ENCODE results near the gene VTCN1. TPM values are rescaled to one million over a fixed set of nuclear protein-coding genes. Genes with fewer than 3 reads are reported as not detected.

Gene VTCN1
- polyA plus RNA-seq, 1 donor from 2014 or later: 2.1 TPM

DNA sequence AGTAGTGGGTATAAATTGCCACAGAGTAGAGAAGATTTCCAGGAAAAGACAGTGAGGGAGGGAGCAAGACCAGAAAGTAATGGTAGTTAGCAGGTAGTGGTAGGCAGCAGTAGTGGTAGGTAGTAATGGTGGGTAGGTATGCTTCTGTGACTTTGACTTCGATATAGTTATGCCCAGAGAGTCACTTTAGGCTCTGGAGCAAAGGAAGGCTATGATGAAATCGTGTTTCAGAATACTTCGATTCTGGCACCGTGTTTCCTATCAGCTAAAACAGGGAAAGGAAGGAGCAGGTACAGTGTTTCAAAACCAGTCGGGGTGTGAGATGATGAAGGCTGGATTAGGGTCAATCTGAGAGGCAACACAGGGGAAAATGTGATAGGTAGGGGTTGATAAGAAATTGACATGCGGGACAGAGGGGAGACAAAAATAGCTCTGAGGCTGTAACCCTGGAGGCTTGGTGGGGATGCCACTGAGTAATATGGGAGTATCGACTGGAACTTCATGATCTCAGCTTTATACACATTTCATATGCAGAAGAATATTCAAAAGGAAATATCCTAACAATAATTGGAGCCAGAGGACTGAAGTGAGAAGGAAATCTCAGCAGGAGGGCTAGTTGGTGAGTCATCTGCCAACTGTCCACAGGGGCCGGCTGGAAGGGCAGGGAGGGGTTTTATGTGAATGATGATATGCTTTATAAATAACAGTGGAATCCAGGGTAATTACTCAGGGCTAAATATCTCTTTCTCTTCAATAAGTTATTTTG is 64.0 kb downstream of the VTCN1 start:
- Histone ChIP-seq H3K36me3 (ENCODE audit: insufficient read depth, low read length) (no peaks in the 10 kb centered on the region), H3K9ac (ENCODE audit: low read length) (no peak overlapping the region), H3K4me2 (ENCODE audit: low read length) (no peak overlapping the region), H3K79me2 (replicated peaks; ENCODE audit: insufficient read depth, low read length) (no peaks in the 10 kb centered on the region), H4K20me1 (ENCODE audit: insufficient read depth) (no peaks in the 10 kb centered on the region), H3K27ac (ENCODE audit: low read length) (peak overlapping the region; percentile 42), H3F3A (ENCODE audit: insufficient read depth, low read length, poor library complexity, severe bottlenecking) (no peaks in the 10 kb centered on the region), H3K9me2 (ENCODE audit: insufficient read depth, low read length) (no peaks in the 10 kb centered on the region), H3K4me3 (ENCODE audit: low read length) (no peak overlapping the region), H3K9me3 (ENCODE audit: low read length) (no peaks in the 10 kb centered on the region), H3K27me3 (ENCODE audit: insufficient read depth, low read depth, low read length) (no peaks in the 10 kb centered on the region), H2AFZ (ENCODE audit: low read depth, low read length) (peak overlapping the region; percentile 10)
- no peak for TF ChIP-seq MXI1 (conservative IDR thresholded peaks at IDR 0.05; ENCODE audit: poor library complexity, severe bottlenecking)
- TF ChIP-seq POLR2AphosphoS5 (IDR thresholded peaks at IDR 0.05): no peak
- TF ChIP-seq EZH2 (IDR thresholded peaks at IDR 0.05; ENCODE audit: borderline replicate concordance, insufficient read depth, low read length, poor library complexity, severe bottlenecking): no peak
- no peak for TF ChIP-seq SMC3 (conservative IDR thresholded peaks at IDR 0.05; ENCODE audit: poor library complexity)
- no peak for TF ChIP-seq TAF1 (IDR thresholded peaks at IDR 0.05; ENCODE audit: low read depth)
- no peak for TF ChIP-seq RAD21 (conservative IDR thresholded peaks at IDR 0.05)
- no peak for TF ChIP-seq CTCF (IDR thresholded peaks at IDR 0.05; ENCODE audit: poor library complexity, severe bottlenecking)
- TF ChIP-seq EP300 (conservative IDR thresholded peaks at IDR 0.05; ENCODE audit: poor library complexity, severe bottlenecking): no peak
- no peak for TF ChIP-seq REST (IDR thresholded peaks at IDR 0.05; ENCODE audit: borderline replicate concordance)

- H3K4me2 ChIP-seq (ENCODE audit: low read length): no peak overlapping the region
- H3K9me2 ChIP-seq (ENCODE audit: insufficient read depth, low read length): no peaks in the 10 kb centered on the region
- H3K36me3 ChIP-seq (ENCODE audit: insufficient read depth, low read length): no peaks in the 10 kb centered on the region
- no peaks in the 10 kb centered on the region for H3K27me3 ChIP-seq (ENCODE audit: insufficient read depth, low read depth, low read length)
- TF ChIP-seq POLR2AphosphoS5 (IDR thresholded peaks at IDR 0.05): peak; percentile 37
- TF ChIP-seq EP300 (conservative IDR thresholded peaks at IDR 0.05; ENCODE audit: poor library complexity, severe bottlenecking): no peak
- no peaks in the 10 kb centered on the region for H3K79me2 ChIP-seq (replicated peaks; ENCODE audit: insufficient read depth, low read length)
- peak overlapping the region; percentile 42 for H3K27ac ChIP-seq (ENCODE audit: low read length)
- no peak overlapping the region for H3K9ac ChIP-seq (ENCODE audit: low read length)
- no peaks in the 10 kb centered on the region for H4K20me1 ChIP-seq (ENCODE audit: insufficient read depth)
- peak overlapping the region; percentile 10 for H2AFZ ChIP-seq (ENCODE audit: low read depth, low read length)
- no peaks in the 10 kb centered on the region for H3K9me3 ChIP-seq (ENCODE audit: low read length)
- no peak overlapping the region for H3K4me3 ChIP-seq (ENCODE audit: low read length)
- no peaks in the 10 kb centered on the region for H3F3A ChIP-seq (ENCODE audit: insufficient read depth, low read length, poor library complexity, severe bottlenecking)
These were observed 64.7 kb downstream of the VTCN1 start for GRCh38 chr1:117146072-117146471.

All from neural cell (in vitro differentiated cells).